DND-41 (cell line): ENCODE results near the gene DDB1.

Source experiments
- ATAC-seq: fragments of 200-7000 bp; cut with Tn5 transposase; 3 replicates; pipeline ENCODE4 v1.9.1; 2021; ENCODE audit warnings: low read depth; ENCODE audit not compliant: insufficient read depth
- DNase-seq: peaks from one replicate; pipeline ENCODE4 v3.0.0-alpha.2; 2020
- H2AFZ ChIP-seq: 2 replicates; pipeline ENCODE4 v1.6.0; 2012; ENCODE audit warnings: low read depth, low read length
- H3K27ac ChIP-seq: 2 replicates; pipeline ENCODE4 v1.5.1; 2012; ENCODE audit warnings: low read length, inconsistent platforms
- H3K27me3 ChIP-seq: fragments of 200-600 bp; sonication (generic); 2 replicates; pipeline ENCODE4 v1.6.0; 2012; ENCODE audit warnings: low read length, mild to moderate bottlenecking, inconsistent platforms; ENCODE audit not compliant: insufficient read depth, poor library complexity
- H3K36me3 ChIP-seq: 2 replicates; pipeline ENCODE4 v1.5.1; 2012; ENCODE audit warnings: low read length, inconsistent platforms; ENCODE audit not compliant: insufficient read depth
- H3K4me1 ChIP-seq: 2 replicates; pipeline ENCODE4 v1.5.1; 2012; ENCODE audit warnings: mild to moderate bottlenecking, low read length; ENCODE audit not compliant: insufficient read depth
- H3K4me2 ChIP-seq: 2 replicates; pipeline ENCODE4 v1.6.0; 2012; ENCODE audit warnings: mild to moderate bottlenecking, moderate library complexity, low read length, inconsistent platforms; ENCODE audit not compliant: insufficient read depth
- H3K4me3 ChIP-seq, 2 experiments: fragments of 200-600 bp in 1 of 2; shearing (Covaris generic) in 1 of 2; 2 replicates each; pipeline ENCODE4 v1.5.1; 2012 to 2016; ENCODE audit warnings: inconsistent platforms in 2 of 2, low read length in 2 of 2, mild to moderate bottlenecking in 2 of 2, low read depth in 1 of 2, moderate library complexity in 1 of 2
- H3K79me2 ChIP-seq: 2 replicates; pipeline ENCODE4 v1.6.0; 2012; ENCODE audit warnings: low read length, inconsistent platforms; ENCODE audit not compliant: insufficient read depth
- H3K9ac ChIP-seq: 2 replicates; pipeline ENCODE4 v1.6.0; 2012; ENCODE audit warnings: low read depth, mild to moderate bottlenecking, inconsistent platforms, low read length, moderate library complexity
- H3K9me3 ChIP-seq: 2 replicates; pipeline ENCODE4 v1.5.1; 2012; ENCODE audit warnings: low read length, moderate library complexity, mild to moderate bottlenecking, inconsistent platforms; ENCODE audit not compliant: insufficient read depth, severe bottlenecking
- H4K20me1 ChIP-seq: 2 replicates; pipeline ENCODE4 v1.6.0; 2012; ENCODE audit warnings: low read length; ENCODE audit not compliant: insufficient read depth
- CTCF ChIP-seq: IDR thresholded peaks from 2 replicates; pipeline ENCODE4 v1.5.1; 2012; ENCODE audit warnings: borderline replicate concordance, low read length, moderate library complexity, mild to moderate bottlenecking; ENCODE audit not compliant: poor library complexity, severe bottlenecking; ENCODE audit errors: extremely low read depth
- EZH2 ChIP-seq: IDR thresholded peaks from 3 replicates; pipeline ENCODE4 v1.6.1; 2012; ENCODE audit warnings: borderline replicate concordance, low read depth, mild to moderate bottlenecking, moderate library complexity, low read length, inconsistent platforms; ENCODE audit not compliant: severe bottlenecking

Gene DDB1

DNA sequence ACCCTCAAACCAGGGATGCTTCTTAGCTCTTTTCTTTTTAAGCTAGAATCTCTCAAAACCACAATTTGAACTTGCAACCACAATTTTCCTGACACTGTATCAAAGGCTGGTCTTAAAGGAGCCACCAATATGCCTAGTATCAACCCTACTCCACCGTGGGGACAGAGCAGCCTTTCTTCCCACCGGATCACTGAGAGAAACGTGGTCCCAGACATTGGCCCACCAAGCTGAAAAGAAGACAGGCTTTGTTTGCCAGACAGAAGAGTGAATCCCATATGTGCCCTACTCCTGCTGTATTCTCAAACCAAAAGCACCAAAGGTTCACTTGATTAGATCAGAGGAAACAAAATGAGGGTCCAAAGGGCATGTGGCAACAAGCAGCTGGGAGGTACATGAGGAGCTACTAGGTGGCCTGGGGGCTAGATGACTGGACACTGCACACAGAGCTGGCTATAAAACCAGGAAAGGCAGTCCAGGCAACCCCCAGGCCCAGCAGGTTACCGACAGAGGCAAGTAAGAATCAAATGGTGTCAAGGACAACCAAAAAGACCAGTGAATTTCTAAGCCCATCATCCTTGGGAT, 34.2 kb downstream of the DDB1 start:
- Histone ChIP-seq H3K27ac (no peak overlapping the region), H3K4me3 (no peak overlapping the region), H4K20me1 (peaks cover 19% of the 10 kb centered on the region), H3K9ac (no peak overlapping the region), H3K4me1 (peaks cover 20% of the 10 kb centered on the region), H3K27me3 (peaks cover 17% of the 10 kb centered on the region), H3K36me3 (peaks cover 58% of the 10 kb centered on the region), H3K79me2 (no peaks in the 10 kb centered on the region), H3K9me3 (no peaks in the 10 kb centered on the region), H3K4me2 (no peak overlapping the region), H2AFZ (no peak overlapping the region)
- TF ChIP-seq EZH2, result no peak
- no peak for TF ChIP-seq CTCF
- DNase-seq (no peak), ATAC-seq (no peak)

- Histone ChIP-seq H3K27me3 (peaks cover 24% of the 10 kb centered on the region), H3K4me1 (peaks cover 25% of the 10 kb centered on the region), H3K36me3 (peaks cover 48% of the 10 kb centered on the region), H3K27ac (no peak overlapping the region), H3K9me3 (no peaks in the 10 kb centered on the region), H3K79me2 (no peaks in the 10 kb centered on the region), H3K4me2 (no peak overlapping the region), H3K9ac (no peak overlapping the region), H2AFZ (no peak overlapping the region), H3K4me3 (no peak overlapping the region), H4K20me1 (peaks cover 24% of the 10 kb centered on the region)
- TF ChIP-seq CTCF (no peak), EZH2 (no peak)
- ATAC-seq (no peak), DNase-seq (no peak)
Measured at GRCh38 chr11:61297746-61298145, 35.2 kb downstream of the DDB1 start.

DNA sequence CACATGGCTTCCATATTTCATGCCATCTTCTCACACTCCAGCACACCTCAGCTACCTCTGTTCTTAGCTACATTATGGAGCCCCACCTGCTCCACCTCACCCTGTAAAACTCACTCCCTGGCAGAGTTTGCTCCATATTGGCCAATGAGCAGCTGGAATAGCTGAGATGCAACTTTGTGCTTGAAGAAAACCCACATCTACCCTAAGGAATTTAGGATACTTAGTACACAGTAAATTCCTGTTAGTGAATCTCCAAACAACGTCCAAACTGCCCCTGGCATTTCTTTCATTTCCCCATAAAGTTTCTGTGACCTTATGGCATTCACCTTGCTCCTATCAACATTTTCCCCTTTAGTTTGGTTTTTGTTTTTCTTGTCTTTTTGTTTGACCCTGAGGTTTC, 35.6 kb downstream of the DDB1 start:
- H3K27ac ChIP-seq, result no peak overlapping the region
- ATAC-seq, result no peak
- no peak overlapping the region for H3K4me2 ChIP-seq

More for the DNA sequence above, 35.6 kb downstream of the DDB1 start:
- no peak for DNase-seq
- H3K9me3 ChIP-seq, result no peaks in the 10 kb centered on the region
- TF ChIP-seq CTCF (no peak), EZH2 (no peak)
- peaks cover 20% of the 10 kb centered on the region for H4K20me1 ChIP-seq
- H3K4me3 ChIP-seq, result no peak overlapping the region
- no peaks in the 10 kb centered on the region for H3K79me2 ChIP-seq
- peaks cover 25% of the 10 kb centered on the region for H3K4me1 ChIP-seq
- H3K9ac ChIP-seq, result no peak overlapping the region
- peaks cover 44% of the 10 kb centered on the region for H3K36me3 ChIP-seq
- H3K27me3 ChIP-seq, result peaks cover 24% of the 10 kb centered on the region
- no peak overlapping the region for H2AFZ ChIP-seq
